Neural cell (in vitro differentiated cells): ENCODE measurements around the gene FFAR2.

Experiments
- CTCF ChIP-seq: fragments of 450-650 bp; IDR thresholded peaks from 2 replicates; pipeline ENCODE4 v1.5.1; 2014; ENCODE audit warnings: antibody characterized with exemption, mild to moderate bottlenecking, moderate library complexity; ENCODE audit not compliant: poor library complexity, severe bottlenecking
- EP300 ChIP-seq: fragments of 450-650 bp; conservative IDR thresholded peaks from 2 replicates; pipeline ENCODE4 v1.6.1; 2014; ENCODE audit warnings: antibody characterized with exemption, mild to moderate bottlenecking, moderate library complexity; ENCODE audit not compliant: poor library complexity, severe bottlenecking
- MXI1 ChIP-seq: fragments of 450-650 bp; conservative IDR thresholded peaks from 2 replicates; pipeline ENCODE4 v1.6.1; 2014; ENCODE audit warnings: antibody characterized with exemption, mild to moderate bottlenecking; ENCODE audit not compliant: poor library complexity, severe bottlenecking
- POLR2AphosphoS5 ChIP-seq: IDR thresholded peaks from 2 replicates; pipeline ENCODE4 v1.6.1; 2012
- RAD21 ChIP-seq: fragments of 450-650 bp; conservative IDR thresholded peaks from 2 replicates; pipeline ENCODE4 v1.6.1; 2014; ENCODE audit warnings: antibody characterized with exemption, mild to moderate bottlenecking, moderate library complexity
- REST ChIP-seq: IDR thresholded peaks from 2 replicates; pipeline ENCODE4 v1.6.1; 2012; ENCODE audit warnings: borderline replicate concordance
- SMC3 ChIP-seq: fragments of 450-650 bp; conservative IDR thresholded peaks from 2 replicates; pipeline ENCODE4 v1.6.1; 2014; ENCODE audit warnings: antibody characterized with exemption, mild to moderate bottlenecking, moderate library complexity; ENCODE audit not compliant: poor library complexity
- TAF1 ChIP-seq: IDR thresholded peaks from 2 replicates; pipeline ENCODE4 v1.6.1; 2012; ENCODE audit warnings: low read depth

GRCh38 chr19:35419046-35419445 lies 29.0 kb upstream of the FFAR2 start:
- TF ChIP-seq CTCF: no peak
- TF ChIP-seq POLR2AphosphoS5: no peak
- TF ChIP-seq RAD21: no peak
- TF ChIP-seq SMC3: no peak
- TF ChIP-seq REST: no peak
- TF ChIP-seq MXI1: no peak
- TF ChIP-seq EP300: no peak
- no peak for TF ChIP-seq TAF1
